CD4-positive, alpha-beta T cell (primary cell): ENCODE data around the gene PCDH18. TPM values are rescaled to one million over a fixed set of nuclear protein-coding genes. Genes with fewer than 3 reads are reported as not detected.

Source experiments
- ATAC-seq: fragments of 200-7000 bp; cut with Tn5 transposase; one replicate; pipeline ENCODE4 v1.10.0; 2022; ENCODE audit warnings: mild to moderate bottlenecking; ENCODE audit not compliant: poor library complexity
- CTCF ChIA-PET: fragments of 350-600 bp; sonication (Branson Sonifier 250); formaldehyde crosslinking; loops from one replicate; lab custom pipeline; 2021; ENCODE audit warnings: antibody characterized with exemption, inconsistent platforms; lab: Charles Lee
- POLR2A ChIA-PET: fragments of 350-600 bp; sonication (Branson Sonifier 250); formaldehyde crosslinking; loops from one replicate; lab custom pipeline; 2021; ENCODE audit warnings: antibody characterized with exemption, inconsistent platforms; lab: Charles Lee
- DNase-seq, 14 experiments: peaks; one replicate each; pipeline ENCODE4 v3.0.0-alpha.2; 2013 to 2020; ENCODE audit warnings: mixed read lengths in 2 of 14
- H3K27ac ChIP-seq, 2 donors: one replicate each; pipeline versions ENCODE4 v1.5.1 to v1.7.0; 2013; ENCODE audit warnings: low read length in 2 of 2, low read depth in 1 of 2, mild to moderate bottlenecking in 1 of 2
- H3K27me3 ChIP-seq, 2 experiments: 1 replicate in 1 of 2; 2 replicates in 1 of 2; pipeline versions ENCODE4 v1.6.1 to v1.7.0; 2013; ENCODE audit warnings: low read length in 2 of 2, control low read depth in 1 of 2, mild to moderate bottlenecking in 1 of 2, moderate library complexity in 1 of 2; ENCODE audit not compliant: insufficient read depth in 2 of 2, control insufficient read depth in 1 of 2
- H3K36me3 ChIP-seq: one replicate; pipeline ENCODE4 v1.6.1; 2013; ENCODE audit warnings: low read length, control low read depth; ENCODE audit not compliant: insufficient read depth
- H3K4me1 ChIP-seq: one replicate; pipeline ENCODE4 v1.6.1; 2013; ENCODE audit warnings: low read length, control low read depth; ENCODE audit not compliant: insufficient read depth
- H3K4me3 ChIP-seq: one replicate; pipeline ENCODE4 v1.5.1; 2013; ENCODE audit warnings: mild to moderate bottlenecking, low read length, moderate library complexity
- H3K9me3 ChIP-seq, 2 experiments: 1 replicate in 1 of 2; 2 replicates in 1 of 2; pipeline versions ENCODE4 v1.6.1 to v1.7.0; 2013; ENCODE audit warnings: low read length in 2 of 2, mild to moderate bottlenecking in 2 of 2, control low read depth in 1 of 2, moderate library complexity in 1 of 2; ENCODE audit not compliant: control insufficient read depth in 1 of 2, insufficient read depth in 1 of 2
- H3K27ac Mint-ChIP-seq: one replicate; pipeline ENCODE4 v1.8.0; 2020; ENCODE audit warnings: mixed read lengths
- H3K27me3 Mint-ChIP-seq: one replicate; pipeline ENCODE4 v1.8.0; 2021; ENCODE audit warnings: mixed read lengths
- H3K36me3 Mint-ChIP-seq: one replicate; pipeline ENCODE4 v1.8.0; 2021; ENCODE audit warnings: low read depth, mixed read lengths
- H3K4me1 Mint-ChIP-seq: one replicate; pipeline ENCODE4 v1.8.0; 2021; ENCODE audit warnings: low read depth, mixed read lengths
- H3K4me3 Mint-ChIP-seq: one replicate; pipeline ENCODE4 v1.8.0; 2020; ENCODE audit warnings: mild to moderate bottlenecking, mixed read lengths
- H3K9me3 Mint-ChIP-seq: one replicate; pipeline ENCODE4 v1.8.0; 2020; ENCODE audit warnings: mixed read lengths
- intact Hi-C, 2 experiments: fragments of 100-400 bp; cut with DNase I in 1 of 2; cut with micrococcal nuclease in 1 of 2; formaldehyde crosslinking; loops; one replicate each; pipeline versions ENCODE4 v1.15.1 to v1.9.0; 2023 to 2025; cut with DNase I, micrococcal nuclease
- total RNA-seq, 174 experiments: library from RNA in 2 of 174; stranded (reverse) in 2 of 174; gene quantifications; one replicate each; pipeline ENCODE4 v1.2.3 and lab custom pipeline; 2021 to 2026
- TF ChIP-seq, protein P1 (sequence below): fragments of 200-600 bp; IDR thresholded peaks from one replicate; pipeline ENCODE4 v1.8.0; 2022; ENCODE audit warnings: antibody characterized with exemption, mild to moderate bottlenecking

The PCDH18 gene
- total RNA-seq, 2 experiments from 2014 or later, result not detected

DNA sequence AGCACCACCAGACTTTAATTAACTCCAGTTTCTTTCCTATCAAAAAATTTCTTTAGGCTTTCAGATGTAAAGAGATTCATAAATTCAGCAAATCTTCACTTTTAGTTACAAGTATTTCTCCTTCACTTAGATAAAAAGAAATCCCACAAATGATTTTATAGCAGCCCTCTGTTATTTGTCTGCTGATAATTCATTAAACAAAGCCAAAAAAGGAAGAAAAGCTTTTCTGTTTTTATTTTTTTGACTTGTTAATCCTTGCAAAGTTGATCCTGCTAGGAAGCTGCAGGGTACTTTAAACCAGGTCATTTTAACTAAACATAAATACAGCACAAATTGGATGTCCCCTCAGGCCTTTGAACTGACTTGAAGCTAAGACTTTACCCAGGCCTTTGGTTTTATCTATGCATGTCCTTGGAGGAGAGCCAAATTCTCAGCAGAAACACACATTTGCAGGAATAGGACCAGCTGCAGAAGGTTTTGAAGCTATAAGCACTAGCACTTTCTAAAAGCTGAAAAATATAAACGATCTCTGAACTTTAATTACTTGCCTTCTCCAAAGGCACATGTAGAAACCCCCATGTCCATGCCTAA, 57.5 kb downstream of the PCDH18 start:
- H3K36me3 ChIP-seq, result no peaks in the 10 kb centered on the region
- no peaks in the 10 kb centered on the region for H3K36me3 Mint-ChIP-seq
- POLR2A ChIA-PET, result no interaction called here
- DNase-seq, result no peak
- H3K27me3 ChIP-seq, result no peaks in the 10 kb centered on the region
- peaks cover 0 to 5% of the 10 kb centered on the region in 2 experiments for H3K9me3 ChIP-seq
- H3K27ac Mint-ChIP-seq, result no peak overlapping the region
- H3K4me3 ChIP-seq, result no peak overlapping the region
- no peaks in the 10 kb centered on the region for H3K4me1 ChIP-seq
- TF ChIP-seq, protein P1, sequence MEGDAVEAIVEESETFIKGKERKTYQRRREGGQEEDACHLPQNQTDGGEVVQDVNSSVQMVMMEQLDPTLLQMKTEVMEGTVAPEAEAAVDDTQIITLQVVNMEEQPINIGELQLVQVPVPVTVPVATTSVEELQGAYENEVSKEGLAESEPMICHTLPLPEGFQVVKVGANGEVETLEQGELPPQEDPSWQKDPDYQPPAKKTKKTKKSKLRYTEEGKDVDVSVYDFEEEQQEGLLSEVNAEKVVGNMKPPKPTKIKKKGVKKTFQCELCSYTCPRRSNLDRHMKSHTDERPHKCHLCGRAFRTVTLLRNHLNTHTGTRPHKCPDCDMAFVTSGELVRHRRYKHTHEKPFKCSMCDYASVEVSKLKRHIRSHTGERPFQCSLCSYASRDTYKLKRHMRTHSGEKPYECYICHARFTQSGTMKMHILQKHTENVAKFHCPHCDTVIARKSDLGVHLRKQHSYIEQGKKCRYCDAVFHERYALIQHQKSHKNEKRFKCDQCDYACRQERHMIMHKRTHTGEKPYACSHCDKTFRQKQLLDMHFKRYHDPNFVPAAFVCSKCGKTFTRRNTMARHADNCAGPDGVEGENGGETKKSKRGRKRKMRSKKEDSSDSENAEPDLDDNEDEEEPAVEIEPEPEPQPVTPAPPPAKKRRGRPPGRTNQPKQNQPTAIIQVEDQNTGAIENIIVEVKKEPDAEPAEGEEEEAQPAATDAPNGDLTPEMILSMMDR, result no peak
- CTCF ChIA-PET, result no interaction called here
- H3K4me1 Mint-ChIP-seq, result no peaks in the 10 kb centered on the region
- no peak overlapping the region for H3K27ac ChIP-seq
- intact Hi-C loops, result no loop called here
- no peaks in the 10 kb centered on the region for H3K9me3 Mint-ChIP-seq
- ATAC-seq, result no peak
- H3K4me3 Mint-ChIP-seq, result no peak overlapping the region
- H3K27me3 Mint-ChIP-seq, result no peaks in the 10 kb centered on the region

GRCh38 chr4:137471895-137472294, 60.4 kb downstream of the PCDH18 start:
- no peaks in the 10 kb centered on the region for H3K36me3 Mint-ChIP-seq
- ChIA-PET POLR2A (no interaction called here), CTCF (no interaction called here)
- Histone ChIP-seq H3K4me1 (no peaks in the 10 kb centered on the region), H3K4me3 (no peak overlapping the region), H3K27me3 (no peaks in the 10 kb centered on the region), H3K36me3 (no peaks in the 10 kb centered on the region), H3K27ac (no peak overlapping the region), H3K9me3 (no peaks in the 10 kb centered on the region)
- ATAC-seq, result no peak
- no peak for DNase-seq
- peaks cover 8% of the 10 kb centered on the region for H3K9me3 Mint-ChIP-seq
- no peaks in the 10 kb centered on the region for H3K27me3 Mint-ChIP-seq
- H3K4me3 Mint-ChIP-seq, result no peak overlapping the region
- no peaks in the 10 kb centered on the region for H3K4me1 Mint-ChIP-seq
- TF ChIP-seq, protein P1, result no peak
- intact Hi-C loops, result no loop called here
- H3K27ac Mint-ChIP-seq, result no peak overlapping the region

DNA sequence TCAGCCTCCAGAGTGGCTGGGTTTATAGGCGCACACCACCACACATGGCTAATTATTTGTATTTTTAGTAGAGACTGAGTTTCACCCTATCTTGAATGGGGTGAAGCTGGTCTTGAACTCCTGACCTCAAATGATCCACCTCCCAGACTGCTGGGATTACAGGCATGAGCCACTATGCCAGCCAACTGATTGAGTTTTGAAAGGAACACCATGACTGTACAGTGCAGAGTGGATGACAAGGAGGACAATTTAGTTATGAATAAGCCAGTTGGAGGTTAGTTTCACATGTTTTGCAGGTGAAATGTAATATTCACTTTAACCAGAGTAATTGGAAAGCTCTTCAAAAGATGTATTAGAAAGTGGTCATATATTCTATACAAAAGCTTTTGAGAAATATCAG, 60.8 kb downstream of the PCDH18 start:
- no peak overlapping the region for H3K27ac ChIP-seq
- CTCF ChIA-PET, result no interaction called here
- no peak for ATAC-seq
- H3K4me1 ChIP-seq, result no peaks in the 10 kb centered on the region
- intact Hi-C loops, result no loop called here
- H3K27me3 ChIP-seq, result no peaks in the 10 kb centered on the region
- POLR2A ChIA-PET, result no interaction called here
- Mint-ChIP-seq H3K27me3 (no peaks in the 10 kb centered on the region), H3K27ac (no peak overlapping the region), H3K36me3 (no peaks in the 10 kb centered on the region), H3K9me3 (peaks cover 8% of the 10 kb centered on the region), H3K4me3 (no peak overlapping the region), H3K4me1 (no peaks in the 10 kb centered on the region)
- no peak for DNase-seq
- H3K4me3 ChIP-seq, result no peak overlapping the region
- no peaks in the 10 kb centered on the region for H3K9me3 ChIP-seq
- no peaks in the 10 kb centered on the region for H3K36me3 ChIP-seq
- TF ChIP-seq, protein P1, result no peak
